Nephron (organoid): ENCODE data around the gene GARNL3.
A peak's percentile ranks its signal among the peaks of the same experiment; 100 is the strongest.

ENCODE experiments used
- H3K27ac Mint-ChIP-seq, 3 experiments: 2 replicates each; pipeline ENCODE4 v1.8.0; 2020; ENCODE audit warnings: mixed read lengths in 3 of 3, mild to moderate bottlenecking in 2 of 3, moderate library complexity in 1 of 3
- H3K27me3 Mint-ChIP-seq: 2 replicates; pipeline ENCODE4 v1.8.0; 2021; ENCODE audit warnings: low read depth, mild to moderate bottlenecking, moderate library complexity, mixed read lengths
- H3K36me3 Mint-ChIP-seq: 2 replicates; pipeline ENCODE4 v1.8.0; 2020; ENCODE audit warnings: low read depth, mixed read lengths
- H3K4me1 Mint-ChIP-seq: 2 replicates; pipeline ENCODE4 v1.8.0; 2020; ENCODE audit warnings: mixed read lengths
- H3K4me3 Mint-ChIP-seq, 3 experiments: 2 replicates each; pipeline ENCODE4 v1.8.0; 2020; ENCODE audit warnings: mild to moderate bottlenecking in 3 of 3, mixed read lengths in 3 of 3, moderate library complexity in 2 of 3
- H3K9me3 Mint-ChIP-seq: 2 replicates; pipeline ENCODE4 v1.8.0; 2020; ENCODE audit warnings: mixed read lengths
- TF ChIP-seq, protein P1 (sequence below), 3 experiments: fragments of 200-600 bp; sonication (generic); IDR thresholded peaks; one replicate each; pipeline ENCODE4 v1.5.0; 2021; ENCODE audit warnings: antibody characterized with exemption in 3 of 3; ENCODE audit not compliant: unreplicated experiment in 3 of 3

GARNL3 gene

DNA sequence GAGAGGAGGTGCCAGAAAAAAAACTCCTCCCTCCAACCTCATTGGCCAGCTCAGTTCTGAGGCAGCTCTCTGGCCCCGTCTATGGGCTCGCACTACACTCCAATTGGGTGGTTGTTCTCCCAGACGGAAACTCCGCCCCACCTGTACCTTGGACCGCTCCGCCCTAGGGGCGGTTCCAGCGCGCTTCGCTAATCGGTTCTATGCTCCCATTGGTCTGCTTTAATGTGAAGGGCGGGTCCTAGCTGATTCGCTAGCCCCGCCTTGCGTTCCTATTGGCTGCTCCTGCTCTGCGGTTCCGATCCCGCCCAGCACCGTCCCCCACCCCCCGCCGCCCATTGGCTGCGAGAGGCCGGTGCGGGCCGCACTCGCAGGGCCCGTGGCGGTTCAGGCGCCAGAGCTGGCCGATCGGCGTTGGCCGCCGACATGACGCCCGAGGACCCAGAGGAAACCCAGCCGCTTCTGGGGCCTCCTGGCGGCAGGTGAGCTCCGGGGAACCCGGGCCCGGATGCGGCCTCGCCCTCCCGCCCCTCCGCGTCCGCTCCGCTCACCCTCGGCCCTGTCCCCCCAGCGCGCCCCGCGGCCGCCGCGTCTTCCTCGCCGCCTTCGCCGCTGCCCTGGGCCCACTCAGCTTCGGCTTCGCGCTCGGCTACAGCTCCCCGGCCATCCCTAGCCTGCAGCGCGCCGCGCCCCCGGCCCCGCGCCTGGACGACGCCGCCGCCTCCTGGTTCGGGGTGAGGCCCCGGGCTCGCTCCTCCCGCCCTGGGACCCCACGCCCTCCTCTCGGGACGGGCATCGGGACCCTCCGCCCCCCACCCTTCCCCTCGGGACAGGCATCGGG is 132.5 kb downstream of the GARNL3 start, which contains the start of gene SLC2A8:
Gene SLC2A8, plus strand, starts transcription at position 362 of the 838 bp plus-strand sequence. Its CDS starts 62 bp downstream, at position 424.
- Mint-ChIP-seq H3K4me3 (peak within 1 kb of the TSS; percentile 85 to 91 (median 88)), H3K4me1 (peaks cover 11% of the 10 kb centered on the region), H3K27ac (peak within 1 kb of the TSS in 2 of 3 experiments; percentile 50 to 58)

DNA sequence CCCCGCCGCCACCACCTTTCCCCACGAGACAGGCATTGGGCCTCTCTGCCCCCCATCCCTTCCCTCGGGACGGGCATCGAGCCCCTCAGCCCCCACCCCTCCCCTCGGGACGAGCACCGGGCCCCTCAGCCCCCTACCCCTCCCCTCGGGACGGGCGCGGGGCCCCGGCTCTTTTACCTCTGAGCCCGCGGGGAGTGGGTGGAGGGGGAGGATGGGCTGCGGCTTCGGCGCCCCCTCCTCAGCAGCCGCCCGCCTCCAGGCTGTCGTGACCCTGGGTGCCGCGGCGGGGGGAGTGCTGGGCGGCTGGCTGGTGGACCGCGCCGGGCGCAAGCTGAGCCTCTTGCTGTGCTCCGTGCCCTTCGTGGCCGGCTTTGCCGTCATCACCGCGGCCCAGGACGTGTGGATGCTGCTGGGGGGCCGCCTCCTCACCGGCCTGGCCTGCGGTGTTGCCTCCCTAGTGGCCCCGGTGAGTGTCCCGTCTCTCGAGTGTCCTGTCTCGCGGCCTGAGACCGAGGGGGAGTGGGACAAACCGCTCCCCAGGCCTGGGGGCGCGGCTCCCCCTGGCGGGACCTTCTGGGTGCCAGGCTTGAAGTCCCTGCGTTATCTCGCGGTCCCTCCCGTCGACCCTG is 133.2 kb downstream of the GARNL3 start:
- Mint-ChIP-seq H3K4me3 (peak overlapping the region; percentile 85 to 91 (median 88)), H3K27me3 (no peaks in the 10 kb centered on the region), H3K36me3 (no peaks in the 10 kb centered on the region), H3K27ac (peak overlapping the region in 1 of 3 experiments; percentile 42), H3K4me1 (peaks cover 11% of the 10 kb centered on the region), H3K9me3 (no peaks in the 10 kb centered on the region)
- TF ChIP-seq, protein P1, sequence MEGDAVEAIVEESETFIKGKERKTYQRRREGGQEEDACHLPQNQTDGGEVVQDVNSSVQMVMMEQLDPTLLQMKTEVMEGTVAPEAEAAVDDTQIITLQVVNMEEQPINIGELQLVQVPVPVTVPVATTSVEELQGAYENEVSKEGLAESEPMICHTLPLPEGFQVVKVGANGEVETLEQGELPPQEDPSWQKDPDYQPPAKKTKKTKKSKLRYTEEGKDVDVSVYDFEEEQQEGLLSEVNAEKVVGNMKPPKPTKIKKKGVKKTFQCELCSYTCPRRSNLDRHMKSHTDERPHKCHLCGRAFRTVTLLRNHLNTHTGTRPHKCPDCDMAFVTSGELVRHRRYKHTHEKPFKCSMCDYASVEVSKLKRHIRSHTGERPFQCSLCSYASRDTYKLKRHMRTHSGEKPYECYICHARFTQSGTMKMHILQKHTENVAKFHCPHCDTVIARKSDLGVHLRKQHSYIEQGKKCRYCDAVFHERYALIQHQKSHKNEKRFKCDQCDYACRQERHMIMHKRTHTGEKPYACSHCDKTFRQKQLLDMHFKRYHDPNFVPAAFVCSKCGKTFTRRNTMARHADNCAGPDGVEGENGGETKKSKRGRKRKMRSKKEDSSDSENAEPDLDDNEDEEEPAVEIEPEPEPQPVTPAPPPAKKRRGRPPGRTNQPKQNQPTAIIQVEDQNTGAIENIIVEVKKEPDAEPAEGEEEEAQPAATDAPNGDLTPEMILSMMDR (IDR thresholded peaks at IDR 0.05; ENCODE audit: unreplicated experiment in 3 of 3), result peak; percentile 31 to 52 (median 36)

More for the DNA sequence above, 132.5 kb downstream of the GARNL3 start, which contains the start of gene SLC2A8:
- TF ChIP-seq, protein P1 (IDR thresholded peaks at IDR 0.05; ENCODE audit: unreplicated experiment in 3 of 3), result no peak
- peaks cover 4% of the 10 kb centered on the region for H3K36me3 Mint-ChIP-seq
- no peaks in the 10 kb centered on the region for H3K9me3 Mint-ChIP-seq
- H3K27me3 Mint-ChIP-seq, result no peaks in the 10 kb centered on the region

DNA sequence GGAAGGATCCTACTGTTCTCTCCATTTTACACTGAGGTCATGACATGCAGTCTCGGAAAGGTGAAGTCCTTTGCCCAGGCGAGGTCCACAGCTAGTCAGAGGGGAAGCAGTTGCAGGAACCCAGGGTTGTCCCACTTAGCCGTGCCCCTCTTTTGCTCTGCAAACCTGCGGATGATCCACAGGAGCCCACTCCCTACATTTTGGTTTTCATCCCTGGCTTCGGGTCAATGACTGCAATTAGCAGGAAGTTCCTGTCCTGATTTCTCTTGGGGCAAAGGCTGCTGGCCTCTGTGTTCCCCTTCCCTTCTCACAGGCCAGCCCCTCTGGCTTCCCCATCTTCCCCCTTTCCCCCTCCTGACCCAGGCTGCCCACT is 133.7 kb downstream of the GARNL3 start:
- H3K36me3 Mint-ChIP-seq, result no peaks in the 10 kb centered on the region
- H3K4me1 Mint-ChIP-seq, result peaks cover 8% of the 10 kb centered on the region
- no peaks in the 10 kb centered on the region for H3K27me3 Mint-ChIP-seq
- peak overlapping the region in 1 of 3 experiments; percentile 42 for H3K27ac Mint-ChIP-seq
- no peaks in the 10 kb centered on the region for H3K9me3 Mint-ChIP-seq
- TF ChIP-seq, protein P1 (IDR thresholded peaks at IDR 0.05; ENCODE audit: unreplicated experiment in 3 of 3), result peak in 1 of 3 experiments; percentile 4
- H3K4me3 Mint-ChIP-seq, result peak overlapping the region; percentile 83 to 91 (median 88)

DNA sequence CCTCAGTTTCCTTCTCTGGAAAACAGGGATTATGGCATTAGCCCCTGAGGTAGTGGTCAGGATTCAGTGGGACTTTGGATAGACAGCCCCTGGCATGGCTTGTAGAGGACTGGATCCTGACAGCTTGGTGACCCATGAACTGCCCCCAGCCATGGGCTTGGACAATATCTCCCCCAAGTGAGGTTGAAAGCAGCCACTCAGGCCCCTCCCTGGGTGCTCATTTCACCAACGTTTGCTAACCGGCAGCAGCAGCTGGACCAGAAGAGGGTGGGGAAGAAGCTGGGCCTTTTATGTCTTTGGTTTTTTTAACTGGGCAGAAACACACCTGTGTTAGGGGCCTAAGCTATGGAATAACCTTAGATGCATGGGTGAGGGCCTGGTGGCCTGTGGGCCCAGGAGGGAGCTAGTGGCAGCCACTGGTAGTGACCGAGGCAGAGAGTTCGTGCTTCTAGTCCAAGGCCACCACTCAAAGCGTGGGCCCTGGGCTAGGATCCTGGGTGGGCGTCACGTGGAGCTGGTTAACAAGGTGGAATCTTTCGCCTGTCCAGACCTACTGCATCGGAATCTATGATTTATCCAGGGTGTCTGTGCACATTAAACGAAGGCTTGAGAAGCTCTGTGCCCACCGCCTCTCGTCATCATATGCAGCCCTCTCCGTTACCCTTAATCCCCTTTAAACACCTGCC is 134.3 kb downstream of the GARNL3 start:
- Mint-ChIP-seq H3K27me3 (no peaks in the 10 kb centered on the region), H3K4me1 (peaks cover 2% of the 10 kb centered on the region), H3K9me3 (no peaks in the 10 kb centered on the region), H3K36me3 (no peaks in the 10 kb centered on the region), H3K4me3 (peak overlapping the region; percentile 83 to 91 (median 88)), H3K27ac (no peak overlapping the region)
- TF ChIP-seq, protein P1 (IDR thresholded peaks at IDR 0.05; ENCODE audit: unreplicated experiment in 3 of 3), result no peak

DNA sequence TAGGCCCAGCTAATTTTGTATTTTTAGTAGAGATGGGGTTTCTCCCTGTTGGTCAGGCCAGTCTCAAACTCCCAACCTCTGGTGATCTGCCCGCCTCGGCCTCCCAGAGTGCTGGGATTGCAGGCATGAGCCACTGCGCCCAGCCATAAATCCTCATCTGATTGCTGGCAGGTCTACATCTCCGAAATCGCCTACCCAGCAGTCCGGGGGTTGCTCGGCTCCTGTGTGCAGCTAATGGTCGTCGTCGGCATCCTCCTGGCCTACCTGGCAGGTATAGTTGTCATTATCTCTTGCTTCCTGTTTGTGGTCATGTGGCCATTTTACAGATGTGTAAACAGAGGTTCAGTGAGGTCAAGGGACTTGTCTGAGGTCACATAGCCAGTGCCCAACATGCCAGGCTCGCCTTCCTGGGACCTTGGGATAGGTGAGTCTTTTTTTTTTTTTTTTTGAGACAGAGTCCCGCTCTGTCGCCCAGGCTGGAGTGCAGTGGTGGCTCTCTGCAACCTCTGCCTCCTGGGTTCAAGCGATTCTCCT is 135.2 kb downstream of the GARNL3 start:
- H3K36me3 Mint-ChIP-seq, result no peaks in the 10 kb centered on the region
- H3K9me3 Mint-ChIP-seq, result no peaks in the 10 kb centered on the region
- no peak overlapping the region for H3K27ac Mint-ChIP-seq
- no peaks in the 10 kb centered on the region for H3K27me3 Mint-ChIP-seq
- H3K4me1 Mint-ChIP-seq, result no peaks in the 10 kb centered on the region
- TF ChIP-seq, protein P1 (IDR thresholded peaks at IDR 0.05; ENCODE audit: unreplicated experiment in 3 of 3), result no peak
- peak overlapping the region; percentile 43 to 62 (median 50) for H3K4me3 Mint-ChIP-seq
